ENCODE data around the gene MINK1. TPM values are rescaled to one million over a fixed set of nuclear protein-coding genes. Genes with fewer than 3 reads are reported as not detected.
"Not testable (repeated sequence)": the region's sequence is repeated elsewhere in the genome, so short reads cannot be mapped to it uniquely, and the experiment has no call there.

The MINK1 gene
- total RNA-seq, 2 donors from 2014 or later, result 44.0 to 45.0 TPM

DNA sequence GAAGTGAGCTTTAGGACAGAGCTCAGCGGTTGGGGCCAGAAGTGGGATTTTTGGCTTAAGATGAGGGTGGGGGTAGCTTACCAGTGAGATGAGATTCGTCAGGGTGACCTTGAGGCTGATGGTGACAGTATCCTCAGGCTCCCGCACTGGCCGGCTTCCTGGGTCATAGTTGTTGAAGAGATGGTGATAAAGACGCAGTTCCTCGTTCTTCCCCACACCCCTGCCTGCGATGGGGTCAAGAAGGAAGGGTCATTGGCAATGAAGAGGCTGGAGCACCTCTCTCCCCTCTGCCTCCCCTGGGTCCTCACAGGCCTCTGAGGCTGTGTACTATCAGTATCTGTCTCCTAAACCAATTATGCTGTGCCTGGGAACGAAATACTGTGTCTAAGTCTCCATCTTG, 69.4 kb downstream of the MINK1 start:
- H3K9me3 ChIP-seq, result no peaks in the 10 kb centered on the region
- H3K27me3 ChIP-seq (replicated peaks; ENCODE audit: insufficient read depth), result no peaks in the 10 kb centered on the region
- no peak for ATAC-seq (ENCODE audit: insufficient number of reproducible peaks, low FRiP score, low read depth)
- H3K4me3 ChIP-seq, result no peak overlapping the region
- TF ChIP-seq, protein P1, sequence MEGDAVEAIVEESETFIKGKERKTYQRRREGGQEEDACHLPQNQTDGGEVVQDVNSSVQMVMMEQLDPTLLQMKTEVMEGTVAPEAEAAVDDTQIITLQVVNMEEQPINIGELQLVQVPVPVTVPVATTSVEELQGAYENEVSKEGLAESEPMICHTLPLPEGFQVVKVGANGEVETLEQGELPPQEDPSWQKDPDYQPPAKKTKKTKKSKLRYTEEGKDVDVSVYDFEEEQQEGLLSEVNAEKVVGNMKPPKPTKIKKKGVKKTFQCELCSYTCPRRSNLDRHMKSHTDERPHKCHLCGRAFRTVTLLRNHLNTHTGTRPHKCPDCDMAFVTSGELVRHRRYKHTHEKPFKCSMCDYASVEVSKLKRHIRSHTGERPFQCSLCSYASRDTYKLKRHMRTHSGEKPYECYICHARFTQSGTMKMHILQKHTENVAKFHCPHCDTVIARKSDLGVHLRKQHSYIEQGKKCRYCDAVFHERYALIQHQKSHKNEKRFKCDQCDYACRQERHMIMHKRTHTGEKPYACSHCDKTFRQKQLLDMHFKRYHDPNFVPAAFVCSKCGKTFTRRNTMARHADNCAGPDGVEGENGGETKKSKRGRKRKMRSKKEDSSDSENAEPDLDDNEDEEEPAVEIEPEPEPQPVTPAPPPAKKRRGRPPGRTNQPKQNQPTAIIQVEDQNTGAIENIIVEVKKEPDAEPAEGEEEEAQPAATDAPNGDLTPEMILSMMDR (IDR thresholded peaks at IDR 0.05), result no peak
- peaks cover 0 to 16% of the 10 kb centered on the region in 2 donors for H3K4me1 ChIP-seq (ENCODE audit: control insufficient read depth in 1 of 2, low read depth in 2 of 2)
- no peak overlapping the region for H3K27ac ChIP-seq
- DNase-seq (ENCODE audit: low spot score), result no peak
- no peaks in the 10 kb centered on the region for H3K36me3 ChIP-seq

DNA sequence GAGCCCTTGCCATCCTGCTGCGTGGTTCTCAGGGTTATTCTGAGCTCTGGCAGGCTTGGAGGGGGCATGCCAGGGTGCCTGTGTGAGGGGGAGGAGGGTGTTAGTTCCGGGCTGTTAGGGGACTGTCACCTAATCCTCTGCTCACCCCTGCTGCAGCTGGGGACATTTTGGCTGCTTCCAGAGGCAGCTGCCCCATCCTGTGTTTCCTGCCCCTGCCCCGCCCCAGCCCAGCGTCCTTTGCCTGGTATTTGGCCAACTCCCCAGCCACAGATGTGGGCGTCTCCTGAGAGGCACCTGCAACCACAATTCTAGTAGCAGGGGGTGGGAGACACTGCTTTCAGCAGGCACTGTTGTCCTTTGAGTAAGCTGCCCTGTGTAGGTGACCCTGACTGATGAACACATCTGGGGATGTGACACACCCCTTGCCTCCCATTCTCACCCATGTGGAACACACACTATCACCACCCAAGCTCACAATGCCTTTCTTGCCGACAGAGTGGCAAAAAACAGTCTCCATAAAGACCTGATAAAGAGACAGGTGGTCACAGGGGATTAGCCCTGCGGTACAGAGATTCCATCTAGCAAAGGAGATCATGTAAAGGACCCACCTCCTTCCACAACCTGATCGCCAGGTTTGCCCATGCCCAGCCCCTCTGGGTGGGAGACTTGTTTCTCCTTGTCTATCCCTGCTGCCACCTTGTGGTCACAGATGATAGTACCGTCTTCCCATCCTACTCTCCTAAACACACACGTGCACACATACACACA, 70.1 kb downstream of the MINK1 start, which contains the start of gene CHRNE:
Gene CHRNE, minus strand, starts transcription at position 48 of the 768 bp plus-strand sequence. Its CDS starts 35 bp downstream, at position 13.
- Histone ChIP-seq H3K9me3 (no peaks in the 10 kb centered on the region), H3K36me3 (no peaks in the 10 kb centered on the region), H3K27me3 (replicated peaks; ENCODE audit: insufficient read depth) (no peaks in the 10 kb centered on the region), H3K4me1 (ENCODE audit: control insufficient read depth in 1 of 2, low read depth in 2 of 2) (peaks cover 0 to 16% of the 10 kb centered on the region in 2 donors), H3K27ac (no peak within 1 kb of the TSS), H3K4me3 (no peak within 1 kb of the TSS)
- peak; percentile 42 for DNase-seq (ENCODE audit: low spot score)
- TF ChIP-seq, protein P1 (IDR thresholded peaks at IDR 0.05), result peak; percentile 72
- ATAC-seq (ENCODE audit: insufficient number of reproducible peaks, low FRiP score, low read depth), result peak; percentile 44

DNA sequence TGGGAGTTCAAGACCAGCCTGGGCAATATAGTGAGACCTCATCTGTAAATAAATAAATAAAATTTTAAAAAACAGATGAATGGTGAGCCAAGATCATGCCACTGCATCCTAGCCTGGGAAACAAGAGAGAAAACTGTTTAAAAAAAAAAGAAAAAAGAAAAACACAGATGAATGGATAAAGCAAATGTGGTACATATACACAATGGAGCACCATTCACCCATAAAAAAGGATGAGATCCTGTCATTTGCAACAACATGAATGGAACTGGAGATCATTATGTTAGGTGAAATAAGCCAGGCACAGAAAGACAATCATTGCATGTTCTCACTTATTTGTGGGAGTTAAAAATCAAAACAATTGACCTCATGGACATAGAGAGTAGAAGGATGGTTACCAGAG, 73.5 kb downstream of the MINK1 start:
- DNase-seq (ENCODE audit: low spot score); H3K27ac ChIP-seq; H3K9me3 ChIP-seq; H3K4me3 ChIP-seq; H3K27me3 ChIP-seq (replicated peaks; ENCODE audit: insufficient read depth); H3K36me3 ChIP-seq; ATAC-seq (ENCODE audit: insufficient number of reproducible peaks, low FRiP score, low read depth): not testable (repeated sequence)
- peaks cover 4 to 13% of the 10 kb centered on the region in 2 donors for H3K4me1 ChIP-seq (ENCODE audit: control insufficient read depth in 1 of 2, low read depth in 2 of 2)

DNA sequence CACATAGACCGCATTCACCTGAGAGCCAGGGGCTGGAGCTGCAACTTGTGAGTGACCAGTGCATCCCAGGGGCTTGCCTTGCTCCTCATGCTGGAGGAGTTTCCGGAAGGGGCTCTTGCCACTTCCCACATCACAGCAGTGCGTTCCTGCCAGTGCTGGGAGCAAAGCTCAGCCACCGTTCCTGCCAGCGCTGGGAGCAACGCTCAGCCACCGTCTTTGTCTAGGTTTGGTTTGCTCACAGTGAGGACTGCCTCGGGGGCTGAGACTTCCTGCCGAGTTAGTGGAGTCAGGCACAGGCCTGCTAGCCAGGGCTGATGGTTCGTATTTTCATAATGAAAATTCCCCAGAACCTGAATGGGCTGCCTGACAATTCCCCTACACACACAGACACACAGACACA, 75.2 kb downstream of the MINK1 start:
- no peak for ATAC-seq (ENCODE audit: insufficient number of reproducible peaks, low FRiP score, low read depth)
- Histone ChIP-seq H3K27ac (peak overlapping the region in 1 of 2 donors; percentile 61), H3K36me3 (no peaks in the 10 kb centered on the region), H3K4me1 (ENCODE audit: control insufficient read depth in 1 of 2, low read depth in 2 of 2) (peaks cover 4 to 13% of the 10 kb centered on the region in 2 donors), H3K4me3 (no peak overlapping the region), H3K9me3 (no peaks in the 10 kb centered on the region), H3K27me3 (replicated peaks; ENCODE audit: insufficient read depth) (no peaks in the 10 kb centered on the region)
- TF ChIP-seq, protein P1 (IDR thresholded peaks at IDR 0.05), result no peak
- no peak for DNase-seq (ENCODE audit: low spot score)

DNA sequence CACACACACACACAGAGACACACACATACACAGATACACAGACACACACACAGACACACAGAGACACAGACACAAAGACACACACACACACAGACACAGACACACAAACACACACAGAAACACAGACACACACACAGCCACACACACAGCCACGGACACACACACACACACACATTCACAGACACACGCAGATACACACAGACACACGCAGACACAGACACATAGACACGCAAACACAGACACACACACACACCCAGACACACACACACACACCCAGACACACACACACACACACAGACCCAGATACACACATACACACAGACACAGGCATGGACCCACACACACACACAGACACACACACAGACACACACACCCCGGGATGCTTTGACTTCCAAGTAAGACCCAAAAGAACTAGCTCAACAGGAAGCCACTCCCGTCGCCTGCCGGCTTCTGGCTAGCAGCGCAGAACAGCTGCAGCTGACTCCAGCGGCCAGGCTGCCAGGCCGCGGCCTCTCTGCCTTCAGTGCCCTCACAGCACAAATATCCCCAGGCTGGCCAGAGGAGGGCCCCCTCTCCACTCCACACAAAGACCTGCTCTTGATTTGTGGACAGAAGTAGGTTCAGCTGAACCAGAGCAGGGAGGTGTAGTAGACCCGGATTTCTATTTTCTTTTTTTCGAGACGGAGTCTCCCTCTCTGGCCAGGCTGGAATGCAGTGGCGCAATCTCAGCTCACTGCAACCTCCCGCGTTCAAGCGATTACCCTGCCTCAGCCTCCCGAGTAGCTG, 75.8 kb downstream of the MINK1 start:
- Histone ChIP-seq H3K4me1 (ENCODE audit: control insufficient read depth in 1 of 2, low read depth in 2 of 2) (peaks cover 4 to 13% of the 10 kb centered on the region in 2 donors), H3K27me3 (replicated peaks; ENCODE audit: insufficient read depth) (no peaks in the 10 kb centered on the region), H3K4me3 (peak overlapping the region; percentile 39), H3K36me3 (no peaks in the 10 kb centered on the region), H3K27ac (peak overlapping the region; percentile 12 to 61), H3K9me3 (no peaks in the 10 kb centered on the region)
- peak; percentile 91 for ATAC-seq (ENCODE audit: insufficient number of reproducible peaks, low FRiP score, low read depth)
- DNase-seq (ENCODE audit: low spot score), result peak; percentile 53
- TF ChIP-seq, protein P1 (IDR thresholded peaks at IDR 0.05), result peak; percentile 86

Data from thoracic aorta (tissue), 2 donors.